HG02610 (cell line): ENCODE results near the gene C19orf12.

Experiments used
- ATAC-seq: cut with Tn5 transposase; IDR thresholded peaks from one replicate; pipeline ENCODE4 v1.9.1; 2021; ENCODE audit warnings: mild to moderate bottlenecking, moderate library complexity; ENCODE audit not compliant: unreplicated experiment

C19orf12 gene

DNA sequence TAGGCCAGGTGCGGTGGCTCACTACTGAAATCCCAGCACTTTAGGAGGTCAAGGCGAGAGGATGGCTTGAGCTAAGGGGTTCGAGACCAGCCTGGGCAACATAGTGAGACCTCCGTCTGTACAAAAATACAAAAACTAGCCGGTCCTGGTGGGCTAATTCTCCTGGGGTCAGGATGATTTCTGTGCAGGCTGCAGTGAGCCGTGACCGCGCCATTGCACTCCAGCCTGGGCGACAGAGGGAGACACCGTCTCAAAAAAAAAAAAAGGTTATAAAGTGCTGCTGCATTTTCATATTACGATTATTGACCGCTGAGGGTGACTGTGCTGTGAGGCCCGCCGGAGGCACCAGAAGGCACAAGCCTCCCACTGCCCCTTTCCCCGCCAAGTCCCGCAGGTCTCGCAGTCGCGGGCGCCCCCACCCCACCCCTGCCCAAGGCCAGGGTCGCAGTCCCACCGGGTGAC lies 50.3 kb downstream of the C19orf12 start:
- ATAC-seq: no peak

DNA sequence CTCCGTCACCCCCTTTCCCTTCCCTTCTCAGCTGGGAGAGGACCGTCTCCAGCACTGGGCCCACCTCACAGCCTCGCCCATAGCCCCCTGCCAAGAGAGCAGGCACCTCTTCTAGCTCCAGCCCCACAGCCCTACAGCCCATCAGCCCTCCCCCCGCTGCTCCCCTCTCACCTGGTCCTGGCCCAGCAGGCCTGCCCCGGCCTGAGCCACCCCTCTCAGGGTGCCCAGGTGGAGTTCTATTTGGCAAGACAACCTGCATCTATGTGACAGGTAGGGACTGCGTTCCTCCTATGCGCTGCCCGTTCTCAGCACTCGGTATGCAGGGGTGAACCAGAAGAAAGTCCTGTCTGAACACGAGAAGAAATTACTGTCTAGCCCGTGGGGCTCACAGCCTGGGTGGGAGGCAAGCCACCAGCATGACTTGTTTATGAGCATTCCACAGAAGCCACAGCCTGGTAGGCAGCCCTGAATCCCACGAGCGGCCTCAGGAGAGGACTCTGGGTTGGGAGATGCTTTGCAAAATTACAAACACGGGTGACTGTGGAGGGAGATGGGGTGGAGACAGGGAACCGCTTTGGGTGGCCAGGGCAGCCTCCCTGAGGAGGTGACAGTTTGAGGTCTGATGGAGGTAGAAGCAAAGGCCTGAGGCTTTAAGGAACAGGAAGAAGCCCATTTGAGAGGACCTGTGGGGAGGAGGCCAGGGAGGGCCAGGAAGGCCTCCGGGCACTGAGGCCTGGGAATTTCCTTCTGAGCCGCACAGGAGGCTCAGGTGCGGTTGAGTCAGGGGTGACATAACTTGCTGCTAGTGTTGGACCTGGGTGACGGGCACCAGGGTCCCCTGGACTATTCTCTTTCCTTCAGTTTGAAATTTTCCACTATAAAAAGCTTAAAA lies 51.0 kb downstream of the C19orf12 start:
- no peak for ATAC-seq

DNA sequence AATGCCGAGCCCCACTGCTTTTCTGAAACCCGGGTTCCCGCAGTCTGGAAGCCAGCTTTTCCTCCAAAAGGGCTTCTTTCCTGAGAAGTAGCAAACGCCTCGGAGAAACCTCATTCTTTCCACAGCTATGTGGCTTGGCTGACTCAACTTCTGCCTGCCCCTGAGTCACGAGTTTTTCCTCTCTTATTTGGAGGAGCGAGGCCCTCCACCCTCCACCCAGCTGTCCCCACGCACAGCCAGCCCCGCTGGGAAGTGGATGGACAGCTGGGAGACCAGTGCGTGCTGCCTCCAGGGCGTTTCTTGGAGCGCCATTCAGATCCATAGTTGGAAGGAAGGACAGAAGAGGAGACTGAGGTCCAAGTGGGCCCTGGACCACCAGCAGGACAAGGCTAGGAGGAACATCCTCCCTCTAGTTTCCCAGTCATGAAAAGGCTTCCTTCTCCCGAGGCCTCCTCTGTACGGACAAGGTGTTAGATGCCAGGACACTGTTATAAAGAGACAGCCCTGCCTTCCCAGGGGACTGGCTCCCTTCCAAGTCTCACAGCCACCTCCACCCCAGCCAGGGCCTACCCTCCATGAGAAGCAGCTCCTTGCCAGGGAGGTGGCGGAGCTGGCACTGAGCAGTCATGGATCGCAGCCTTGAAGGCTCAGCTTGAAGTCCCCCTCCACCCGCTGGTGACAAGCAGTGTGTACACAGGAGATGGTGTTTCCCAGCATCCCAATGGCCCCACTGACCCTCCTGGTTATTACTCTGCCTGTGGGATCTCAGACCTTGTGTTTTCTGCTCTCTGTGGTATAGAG lies 52.3 kb downstream of the C19orf12 start:
- no peak for ATAC-seq

DNA sequence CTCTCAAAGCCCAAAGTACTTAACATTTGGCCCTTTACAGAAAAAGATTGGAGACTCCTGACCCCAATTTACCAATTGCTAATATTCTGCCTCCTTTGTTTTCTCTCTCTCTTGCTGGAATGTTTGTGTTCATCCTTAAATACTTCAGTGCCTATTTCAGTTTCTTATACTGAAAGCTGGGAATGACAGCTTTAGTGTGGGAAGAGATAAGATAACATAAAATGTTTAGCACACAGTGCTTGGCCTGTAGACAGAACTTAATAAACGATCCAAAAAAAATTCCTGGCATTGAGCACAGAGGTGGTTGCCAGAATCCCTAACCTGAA lies 52.8 kb downstream of the C19orf12 start:
- no peak for ATAC-seq

DNA sequence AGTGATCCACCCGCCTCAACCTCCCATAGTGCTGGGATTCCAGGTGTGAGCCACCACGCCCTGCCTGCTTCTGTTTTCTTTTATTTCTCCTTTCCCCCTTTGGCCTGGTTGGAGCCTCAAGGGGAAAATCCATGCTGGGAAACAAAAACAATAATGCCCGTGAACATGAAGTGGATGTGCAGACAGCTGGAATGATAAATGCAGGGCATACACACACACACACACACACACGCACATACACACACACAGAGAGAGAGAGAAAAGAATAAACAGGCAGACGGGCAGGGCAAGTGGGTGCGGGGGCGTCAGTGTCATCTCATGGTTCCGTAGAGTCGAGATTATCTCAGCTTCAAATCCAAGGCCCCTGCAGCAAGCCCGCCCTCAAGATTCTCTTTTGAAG lies 54.2 kb downstream of the C19orf12 start:
- ATAC-seq: no peak

DNA sequence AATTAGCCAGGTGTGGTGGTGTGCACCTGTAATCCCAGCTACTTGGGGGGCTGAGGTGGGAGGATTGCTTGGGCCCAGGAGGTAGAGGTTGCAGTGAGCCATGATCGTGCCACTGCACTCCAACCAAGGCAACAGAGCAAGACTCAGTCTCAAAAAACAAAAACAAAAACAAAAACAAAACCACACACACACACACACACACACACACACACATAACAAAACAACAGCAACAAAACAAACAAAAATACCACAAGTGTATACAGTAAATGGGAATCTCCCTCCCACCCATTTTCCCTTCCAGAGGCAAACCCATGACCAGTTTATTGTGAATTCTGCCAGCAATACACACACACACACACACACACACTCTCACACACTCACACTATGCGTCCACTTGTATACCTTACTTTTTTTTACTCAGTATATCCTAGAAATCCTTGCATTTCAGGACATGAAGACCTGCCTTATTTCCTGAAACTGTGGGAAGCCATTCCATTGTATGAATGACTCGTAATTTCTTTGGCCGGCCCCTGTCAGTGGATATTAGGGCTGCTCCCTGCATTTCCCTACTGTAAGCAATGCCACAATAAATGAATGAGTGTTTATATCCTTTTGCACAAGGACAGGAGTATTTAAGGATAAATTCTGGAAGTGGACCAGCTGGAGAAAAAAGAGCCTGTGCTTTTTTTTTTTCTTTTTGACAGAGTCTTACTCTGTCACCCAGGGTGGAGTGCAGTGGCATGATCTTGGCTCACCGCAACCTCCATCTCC lies 56.7 kb downstream of the C19orf12 start:
- no peak for ATAC-seq

DNA sequence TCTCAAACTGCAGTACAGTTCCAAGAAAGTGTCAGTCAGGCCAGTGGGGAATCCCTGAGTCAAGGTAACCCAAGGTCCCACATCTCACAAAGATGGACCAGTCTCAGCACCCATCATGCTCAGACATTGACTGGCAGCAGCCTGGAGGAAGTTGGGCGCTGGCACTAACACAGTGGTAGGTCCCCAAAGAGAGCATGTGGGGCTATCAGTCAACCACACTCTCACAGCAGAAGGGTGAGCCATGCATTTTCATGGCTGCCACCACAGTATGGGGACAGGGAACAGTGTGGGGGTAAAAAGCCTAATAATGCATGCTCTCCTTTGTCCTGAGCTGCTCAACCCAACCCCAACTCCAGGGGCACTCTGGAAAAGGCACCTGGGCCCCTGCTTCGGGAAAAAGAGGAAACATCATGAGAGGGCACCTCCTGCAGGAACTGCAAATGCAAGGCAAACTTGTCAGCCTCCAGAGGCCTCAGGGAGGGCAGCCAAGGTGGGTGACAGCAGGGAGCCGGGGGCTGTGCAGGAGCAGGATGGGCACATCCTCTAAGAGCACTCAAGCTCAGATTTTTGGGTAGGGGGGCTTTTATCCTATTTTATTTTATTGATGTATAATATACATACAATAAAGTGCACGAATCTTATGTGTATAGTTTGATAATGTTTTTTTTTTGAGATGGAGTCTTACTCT lies 59.3 kb downstream of the C19orf12 start:
- ATAC-seq: no peak

DNA sequence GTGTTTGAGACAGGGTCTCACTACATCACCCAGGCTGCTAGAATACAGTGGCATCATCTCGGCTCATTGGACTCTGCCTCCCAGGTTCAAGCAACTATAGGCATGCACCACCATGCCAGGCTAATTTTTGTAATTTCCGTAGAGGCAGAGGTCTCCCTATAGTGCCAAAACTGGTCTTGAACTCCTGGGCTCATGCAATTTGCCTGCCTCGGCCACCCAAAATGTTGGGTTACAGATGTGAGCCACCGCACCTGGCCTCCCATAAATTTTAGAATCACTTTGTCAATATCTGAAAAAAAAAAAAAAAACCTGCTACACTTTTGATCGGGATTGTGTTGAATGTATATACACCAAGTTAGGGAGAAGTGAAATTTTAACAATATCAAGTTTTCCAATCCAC lies 61.7 kb downstream of the C19orf12 start:
- ATAC-seq: no peak

DNA sequence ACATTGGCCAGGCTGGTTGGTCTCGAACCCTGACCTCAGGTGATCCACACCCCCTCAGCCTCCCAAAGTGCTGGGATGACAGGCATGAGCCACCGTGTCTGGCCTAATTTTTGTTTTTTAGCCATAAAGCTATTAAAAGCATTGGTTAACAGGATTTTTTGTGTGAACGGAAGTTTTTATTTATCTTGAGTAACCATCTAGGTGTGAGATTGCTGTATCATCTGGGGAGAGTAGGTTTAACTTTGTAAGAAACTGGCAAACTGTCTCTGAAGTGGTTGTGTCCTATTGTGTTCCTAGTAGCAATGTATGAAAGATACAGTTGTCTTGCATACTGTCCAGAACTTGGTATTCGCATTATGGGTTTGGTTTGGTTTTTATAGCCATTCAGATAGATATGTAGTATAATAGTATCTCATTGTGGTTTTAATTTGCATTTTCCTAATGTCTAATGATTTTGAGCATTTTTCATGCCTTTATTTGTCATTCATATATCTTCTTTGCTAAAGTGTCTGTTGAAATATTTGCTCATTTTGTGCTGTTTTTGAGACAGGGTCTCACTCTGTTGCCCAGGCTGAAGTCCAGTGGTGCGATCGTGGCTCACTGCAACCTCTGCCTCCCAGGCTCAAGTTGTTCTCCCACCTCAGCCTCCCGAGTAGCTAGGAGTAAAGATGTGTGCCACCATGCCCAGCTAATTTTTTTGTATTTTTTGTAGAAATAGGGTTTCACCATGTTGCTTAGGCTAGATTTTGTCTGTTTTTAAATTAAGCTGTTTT lies 63.3 kb downstream of the C19orf12 start:
- ATAC-seq: no peak

DNA sequence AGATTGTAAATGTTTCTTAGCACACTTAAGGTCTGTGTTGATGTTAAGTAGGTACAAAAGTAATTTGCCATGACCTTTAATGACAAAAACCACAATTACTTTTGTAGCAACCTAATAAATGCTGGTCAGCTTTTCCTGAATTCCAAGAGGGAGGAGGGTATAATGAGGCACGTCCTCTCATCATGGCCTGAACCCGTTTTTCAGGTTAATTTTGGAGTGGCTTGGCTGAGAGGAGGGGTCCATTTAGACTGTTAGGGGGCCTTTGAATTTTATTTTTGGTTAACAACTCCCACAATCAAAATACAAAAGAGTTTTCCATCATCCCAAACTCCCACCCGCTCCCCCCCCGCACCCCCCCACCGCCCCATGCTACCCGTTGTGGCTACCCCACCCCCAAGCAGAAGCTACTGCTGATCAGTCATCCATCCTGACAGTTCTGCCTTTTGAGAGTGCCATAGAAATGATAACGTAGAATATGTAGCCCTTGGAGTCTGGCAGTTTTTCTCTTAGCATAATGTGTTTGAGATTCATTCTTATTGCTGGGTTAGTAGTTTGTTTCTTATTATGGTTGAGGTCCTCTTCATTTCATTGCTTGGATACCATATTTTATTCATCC lies 64.2 kb downstream of the C19orf12 start:
- no peak for ATAC-seq
